ENCODE results near the gene CISH. TPM values are rescaled to one million over a fixed set of nuclear protein-coding genes. Genes with fewer than 3 reads are reported as not detected.

CISH gene
- total and polyA plus RNA-seq, 9 of the 15 experiments (the other 6 are each of a cell fraction or from before 2014, with no cell fraction given), result 1.7 to 47.7 (median 18.3) TPM

DNA sequence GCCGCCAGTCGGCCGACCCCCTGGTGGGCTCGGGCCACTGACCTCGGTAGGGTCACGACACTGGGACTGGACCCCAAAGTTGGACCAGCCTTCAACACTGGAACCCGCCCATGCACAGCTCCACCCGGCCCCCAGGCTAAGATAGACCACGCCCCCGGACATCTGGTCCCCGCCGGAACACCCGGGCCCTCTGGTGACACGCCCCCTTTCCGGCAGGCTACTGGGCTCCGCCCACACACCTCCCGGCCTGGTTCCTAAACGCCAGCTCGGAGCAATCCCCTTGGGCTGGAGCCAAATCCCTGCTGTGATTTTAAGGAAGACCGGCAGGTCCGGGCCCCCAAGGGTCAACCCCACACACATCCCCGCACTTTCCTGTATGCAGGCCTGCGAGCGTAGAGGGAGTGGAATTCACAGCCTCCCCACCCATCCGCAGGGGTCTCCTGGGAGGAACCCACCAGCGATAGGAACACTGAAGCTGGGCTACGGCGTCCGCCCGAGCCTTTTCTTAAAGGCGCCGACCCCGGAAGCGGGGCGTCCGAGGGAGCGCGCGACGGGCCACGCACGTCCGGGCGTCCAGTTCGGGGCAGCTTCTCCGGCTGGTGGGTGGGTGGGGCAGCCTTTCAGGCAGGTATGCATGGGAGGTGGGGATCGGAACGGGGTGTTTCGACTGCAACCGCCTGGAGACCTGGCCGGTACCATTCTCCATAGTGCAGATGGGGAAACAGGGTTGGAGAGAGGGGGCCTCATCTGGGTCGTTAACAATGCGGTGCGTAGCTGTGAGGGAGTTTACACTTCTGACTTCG, 42.4 kb downstream of the CISH start, which contains the start of gene HEMK1 (continued):
- no peak for TF ChIP-seq HIVEP1 (CRISPR knock-in tag; IDR thresholded peaks at IDR 0.05)
- TF ChIP-seq TOE1 (IDR thresholded peaks at IDR 0.05; ENCODE audit: borderline replicate concordance), result peak; percentile 92
- no peak for TF ChIP-seq TOE1 (CRISPR knock-in tag; IDR thresholded peaks at IDR 0.05; ENCODE audit: borderline replicate concordance, low read depth)
- TF ChIP-seq, protein P1, sequence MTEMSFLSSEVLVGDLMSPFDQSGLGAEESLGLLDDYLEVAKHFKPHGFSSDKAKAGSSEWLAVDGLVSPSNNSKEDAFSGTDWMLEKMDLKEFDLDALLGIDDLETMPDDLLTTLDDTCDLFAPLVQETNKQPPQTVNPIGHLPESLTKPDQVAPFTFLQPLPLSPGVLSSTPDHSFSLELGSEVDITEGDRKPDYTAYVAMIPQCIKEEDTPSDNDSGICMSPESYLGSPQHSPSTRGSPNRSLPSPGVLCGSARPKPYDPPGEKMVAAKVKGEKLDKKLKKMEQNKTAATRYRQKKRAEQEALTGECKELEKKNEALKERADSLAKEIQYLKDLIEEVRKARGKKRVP (CRISPR knock-in tag; IDR thresholded peaks at IDR 0.05), result no peak
- no peak for TF ChIP-seq ZNF395 (CRISPR knock-in tag; IDR thresholded peaks at IDR 0.05)
- TF ChIP-seq ZNF277 (CRISPR knock-in tag; IDR thresholded peaks at IDR 0.05; ENCODE audit: borderline replicate concordance), result no peak
- no peak for TF ChIP-seq ZNF699 (CRISPR knock-in tag; IDR thresholded peaks at IDR 0.05; ENCODE audit: insufficient replicate concordance)
- no peak for TF ChIP-seq CHCHD3 (CRISPR knock-in tag; IDR thresholded peaks at IDR 0.05)
- no peak for TF ChIP-seq MXD1 (CRISPR knock-in tag; IDR thresholded peaks at IDR 0.05; ENCODE audit: borderline replicate concordance, poor library complexity, severe bottlenecking)
- TF ChIP-seq, protein P2, sequence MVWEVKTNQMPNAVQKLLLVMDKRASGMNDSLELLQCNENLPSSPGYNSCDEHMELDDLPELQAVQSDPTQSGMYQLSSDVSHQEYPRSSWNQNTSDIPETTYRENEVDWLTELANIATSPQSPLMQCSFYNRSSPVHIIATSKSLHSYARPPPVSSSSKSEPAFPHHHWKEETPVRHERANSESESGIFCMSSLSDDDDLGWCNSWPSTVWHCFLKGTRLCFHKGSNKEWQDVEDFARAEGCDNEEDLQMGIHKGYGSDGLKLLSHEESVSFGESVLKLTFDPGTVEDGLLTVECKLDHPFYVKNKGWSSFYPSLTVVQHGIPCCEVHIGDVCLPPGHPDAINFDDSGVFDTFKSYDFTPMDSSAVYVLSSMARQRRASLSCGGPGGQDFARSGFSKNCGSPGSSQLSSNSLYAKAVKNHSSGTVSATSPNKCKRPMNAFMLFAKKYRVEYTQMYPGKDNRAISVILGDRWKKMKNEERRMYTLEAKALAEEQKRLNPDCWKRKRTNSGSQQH (CRISPR knock-in tag; IDR thresholded peaks at IDR 0.05), result no peak
- no peak for TF ChIP-seq CAMTA2 (CRISPR knock-in tag; conservative IDR thresholded peaks at IDR 0.05)
- no peak for TF ChIP-seq ZNF224 (CRISPR knock-in tag; IDR thresholded peaks at IDR 0.05)
- peak; percentile 62 for TF ChIP-seq GMEB1 (CRISPR knock-in tag; IDR thresholded peaks at IDR 0.05)
- no peak for TF ChIP-seq POLR2H (tag; IDR thresholded peaks at IDR 0.05; ENCODE audit: low read depth)
- no peak for TF ChIP-seq JUN (IDR thresholded peaks at IDR 0.05; ENCODE audit: borderline replicate concordance, low read depth, low read length)
- no peak for TF ChIP-seq JUN (CRISPR knock-in tag; IDR thresholded peaks at IDR 0.05; ENCODE audit: borderline replicate concordance)
- peak; percentile 81 for TF ChIP-seq RBFOX2 (IDR thresholded peaks at IDR 0.05; ENCODE audit: low read depth, low read length)

Measured in K562 (cell line).